ENCODE measurements around the gene ECD. TPM values are rescaled to one million over a fixed set of nuclear protein-coding genes. Genes with fewer than 3 reads are reported as not detected.
"Not testable (repeated sequence)": the region's sequence is repeated elsewhere in the genome, so short reads cannot be mapped to it uniquely, and the experiment has no call there.

The ECD gene
- total RNA-seq, 3 donors from 2014 or later (not counting 1 experiment from before 2014, with no cell fraction given): 48.4 to 53.6 (median 52.1) TPM

DNA sequence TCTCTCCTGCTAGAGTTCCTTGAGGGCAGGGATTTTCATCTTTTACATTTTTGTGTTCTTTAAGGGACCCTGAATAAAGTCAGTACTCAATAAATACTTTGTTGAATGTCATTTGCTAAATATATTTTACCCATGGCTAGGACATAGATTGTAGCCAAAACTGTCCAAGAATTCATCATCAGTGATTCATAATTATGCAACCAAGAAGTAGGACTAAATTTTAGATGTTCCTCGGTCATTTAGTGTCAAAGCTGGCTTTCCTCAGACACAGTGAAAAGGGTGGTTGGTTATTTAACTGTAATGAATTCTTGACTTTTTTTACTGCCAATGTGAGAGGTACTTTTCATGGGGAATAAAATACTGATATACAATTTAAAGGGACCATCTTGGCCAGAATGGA, 54.3 kb downstream of the ECD start:
- H3K27ac Mint-ChIP-seq: no peak overlapping the region
- 89% methylated on average over 1 of the region's 1 CpG for WGBS (ENCODE audit: insufficient coverage)
- intact Hi-C loops (cut with micrococcal nuclease): no loop called here
- ATAC-seq (no peak), DNase-seq (no peak)
- H3K36me3 Mint-ChIP-seq: no peaks in the 10 kb centered on the region
- Histone ChIP-seq H3K36me3 (ENCODE audit: control insufficient read depth, insufficient read depth, low read length) (no peaks in the 10 kb centered on the region), H3K9me3 (ENCODE audit: control insufficient read depth, insufficient read depth, low read length) (no peaks in the 10 kb centered on the region), H3K4me3 (ENCODE audit: low read length) (no peak overlapping the region), H3K27me3 (ENCODE audit: control insufficient read depth, insufficient read depth, low read length) (no peaks in the 10 kb centered on the region), H3K27ac (ENCODE audit: low read length) (no peak overlapping the region), H3K4me1 (ENCODE audit: control insufficient read depth, insufficient read depth, low read length) (peaks cover 5% of the 10 kb centered on the region)
- H3K4me3 Mint-ChIP-seq: no peak overlapping the region
- TF ChIP-seq, protein P1, sequence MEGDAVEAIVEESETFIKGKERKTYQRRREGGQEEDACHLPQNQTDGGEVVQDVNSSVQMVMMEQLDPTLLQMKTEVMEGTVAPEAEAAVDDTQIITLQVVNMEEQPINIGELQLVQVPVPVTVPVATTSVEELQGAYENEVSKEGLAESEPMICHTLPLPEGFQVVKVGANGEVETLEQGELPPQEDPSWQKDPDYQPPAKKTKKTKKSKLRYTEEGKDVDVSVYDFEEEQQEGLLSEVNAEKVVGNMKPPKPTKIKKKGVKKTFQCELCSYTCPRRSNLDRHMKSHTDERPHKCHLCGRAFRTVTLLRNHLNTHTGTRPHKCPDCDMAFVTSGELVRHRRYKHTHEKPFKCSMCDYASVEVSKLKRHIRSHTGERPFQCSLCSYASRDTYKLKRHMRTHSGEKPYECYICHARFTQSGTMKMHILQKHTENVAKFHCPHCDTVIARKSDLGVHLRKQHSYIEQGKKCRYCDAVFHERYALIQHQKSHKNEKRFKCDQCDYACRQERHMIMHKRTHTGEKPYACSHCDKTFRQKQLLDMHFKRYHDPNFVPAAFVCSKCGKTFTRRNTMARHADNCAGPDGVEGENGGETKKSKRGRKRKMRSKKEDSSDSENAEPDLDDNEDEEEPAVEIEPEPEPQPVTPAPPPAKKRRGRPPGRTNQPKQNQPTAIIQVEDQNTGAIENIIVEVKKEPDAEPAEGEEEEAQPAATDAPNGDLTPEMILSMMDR (IDR thresholded peaks at IDR 0.05): no peak
- H3K4me1 Mint-ChIP-seq: peaks cover 0 to 12% of the 10 kb centered on the region in 2 donors
- H3K9me3 Mint-ChIP-seq: no peaks in the 10 kb centered on the region
- no peaks in the 10 kb centered on the region for H3K27me3 Mint-ChIP-seq (ENCODE audit: low read depth in 2 of 2)

DNA sequence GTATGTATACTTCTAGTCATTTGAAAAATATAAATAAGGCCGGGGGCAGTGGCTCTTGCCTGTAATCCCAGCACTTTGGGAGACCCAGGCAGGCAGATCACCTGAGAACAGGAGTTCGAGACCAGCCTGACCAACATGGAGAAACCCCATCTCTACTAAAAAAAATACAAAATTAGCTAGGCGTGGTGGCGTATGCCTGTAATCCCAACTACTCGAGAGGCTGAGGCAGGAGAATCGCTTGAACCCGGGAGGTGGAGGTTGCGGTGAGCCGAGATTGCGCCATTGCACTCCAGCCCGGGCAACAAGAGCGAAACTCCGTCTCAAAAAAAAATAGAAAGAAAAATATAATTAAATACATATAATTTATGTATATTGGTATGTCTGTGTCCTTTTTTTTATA, 55.8 kb downstream of the ECD start:
- DNase-seq; H3K27ac Mint-ChIP-seq; H3K4me3 ChIP-seq (ENCODE audit: low read length); H3K27ac ChIP-seq (ENCODE audit: low read length); H3K36me3 ChIP-seq (ENCODE audit: control insufficient read depth, insufficient read depth, low read length); H3K9me3 ChIP-seq (ENCODE audit: control insufficient read depth, insufficient read depth, low read length); ATAC-seq; H3K4me3 Mint-ChIP-seq; H3K27me3 ChIP-seq (ENCODE audit: control insufficient read depth, insufficient read depth, low read length); H3K36me3 Mint-ChIP-seq; H3K4me1 ChIP-seq (ENCODE audit: control insufficient read depth, insufficient read depth, low read length); intact Hi-C loops (cut with micrococcal nuclease); H3K9me3 Mint-ChIP-seq; H3K27me3 Mint-ChIP-seq (ENCODE audit: low read depth in 2 of 2): not testable (repeated sequence)
- peaks cover 0 to 12% of the 10 kb centered on the region in 2 donors for H3K4me1 Mint-ChIP-seq
- 100% methylated on average over 4 of the region's 13 CpGs for WGBS (ENCODE audit: insufficient coverage)

DNA sequence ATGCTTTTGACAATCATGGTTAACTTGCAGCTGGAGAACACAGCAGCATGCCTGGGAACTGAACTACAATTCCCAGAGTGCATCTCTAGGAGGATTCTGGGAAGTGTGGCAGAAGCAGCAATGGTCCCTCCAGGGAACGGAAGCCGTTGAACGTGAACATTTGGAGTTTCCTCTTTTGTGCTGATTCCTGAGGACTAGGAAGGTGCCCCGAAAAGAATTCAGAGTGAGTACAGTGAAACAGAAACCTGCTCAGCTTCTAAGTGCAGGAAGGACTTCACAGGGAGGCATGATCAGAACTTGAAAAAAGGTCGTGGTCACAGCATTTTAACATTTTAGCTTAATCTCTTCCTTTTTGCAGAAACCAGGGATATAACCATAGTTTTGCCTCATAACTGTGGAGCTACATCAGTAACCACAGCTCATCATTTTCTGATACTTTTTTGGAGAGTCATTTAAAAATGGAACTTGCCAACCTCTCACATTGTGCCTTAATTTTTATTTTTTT, 57.4 kb downstream of the ECD start, which contains the start of gene NUDT13:
Gene NUDT13 (plus strand): TSS at position 111 of the 505 bp plus-strand sequence. CDS start 3,911 bp downstream, outside the sequence.
- intact Hi-C loops (cut with micrococcal nuclease): no loop called here
- H3K36me3 Mint-ChIP-seq: no peaks in the 10 kb centered on the region

DNA sequence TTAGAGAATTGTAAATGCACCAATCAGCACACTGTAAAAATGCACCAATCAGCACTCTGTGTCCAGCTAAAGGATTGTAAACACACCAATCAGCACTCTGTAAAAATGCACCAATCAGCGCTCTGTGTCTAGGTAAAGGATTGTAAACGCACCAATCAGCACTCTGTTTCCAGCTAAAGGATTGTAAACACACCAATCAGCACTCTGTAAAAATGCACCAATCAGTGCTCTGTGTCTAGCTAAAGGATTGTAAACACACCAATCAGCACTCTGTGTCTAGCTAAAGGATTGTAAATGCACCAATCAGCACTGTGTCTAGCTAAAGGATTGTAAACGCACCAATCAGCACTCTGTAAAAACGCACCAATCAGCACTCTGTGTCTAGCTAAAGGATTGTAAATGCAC, 58.6 kb downstream of the ECD start:
- H3K36me3 Mint-ChIP-seq; ATAC-seq; H3K9me3 ChIP-seq (ENCODE audit: control insufficient read depth, insufficient read depth, low read length); DNase-seq; H3K9me3 Mint-ChIP-seq; H3K27me3 Mint-ChIP-seq (ENCODE audit: low read depth in 2 of 2); H3K27ac ChIP-seq (ENCODE audit: low read length); H3K4me3 Mint-ChIP-seq; H3K4me3 ChIP-seq (ENCODE audit: low read length); H3K27me3 ChIP-seq (ENCODE audit: control insufficient read depth, insufficient read depth, low read length); intact Hi-C loops (cut with micrococcal nuclease); H3K36me3 ChIP-seq (ENCODE audit: control insufficient read depth, insufficient read depth, low read length); H3K27ac Mint-ChIP-seq; H3K4me1 ChIP-seq (ENCODE audit: control insufficient read depth, insufficient read depth, low read length): not testable (repeated sequence)
- peaks cover 0 to 12% of the 10 kb centered on the region in 2 donors for H3K4me1 Mint-ChIP-seq
- WGBS (ENCODE audit: insufficient coverage): 94% methylated on average over 4 of the region's 4 CpGs

More for the DNA sequence above, 57.4 kb downstream of the ECD start, which contains the start of gene NUDT13:
- no peaks in the 10 kb centered on the region for H3K27me3 Mint-ChIP-seq (ENCODE audit: low read depth in 2 of 2)
- H3K4me1 Mint-ChIP-seq: peaks cover 0 to 12% of the 10 kb centered on the region in 2 donors
- ATAC-seq (peak; percentile 60 to 88 (median 64)), DNase-seq (peak in 1 of 2 donors; percentile 79)
- H3K27me3 ChIP-seq (ENCODE audit: control insufficient read depth, insufficient read depth, low read length): no peaks in the 10 kb centered on the region
- no peaks in the 10 kb centered on the region for H3K36me3 ChIP-seq (ENCODE audit: control insufficient read depth, insufficient read depth, low read length)
- WGBS (ENCODE audit: insufficient coverage): 2% methylated on average over 5 of the region's 5 CpGs
- peak within 1 kb of the TSS; percentile 93 for H3K4me3 Mint-ChIP-seq
- no peaks in the 10 kb centered on the region for H3K9me3 Mint-ChIP-seq
- H3K4me1 ChIP-seq (ENCODE audit: control insufficient read depth, insufficient read depth, low read length): peaks cover 5% of the 10 kb centered on the region
- peak within 1 kb of the TSS; percentile 80 to 86 for H3K27ac Mint-ChIP-seq
- peak within 1 kb of the TSS; percentile 29 for H3K27ac ChIP-seq (ENCODE audit: low read length)
- peak within 1 kb of the TSS; percentile 30 for H3K4me3 ChIP-seq (ENCODE audit: low read length)
- TF ChIP-seq, protein P1 (IDR thresholded peaks at IDR 0.05): no peak
- H3K9me3 ChIP-seq (ENCODE audit: control insufficient read depth, insufficient read depth, low read length): no peaks in the 10 kb centered on the region

All from natural killer cell (primary cell).